ENCODE results near the gene MAP4K5. TPM values are rescaled to one million over a fixed set of nuclear protein-coding genes. Genes with fewer than 3 reads are reported as not detected.

Gene MAP4K5
- total and polyA plus RNA-seq, 2 of the 4 experiments (the other 2 are of a cell fraction): 33.1 to 46.1 TPM

GRCh38 chr14:50477760-50478159 lies 54.6 kb downstream of the MAP4K5 start:
- dilution Hi-C loops (cut with HindIII; ENCODE audit: low sequenced_read_pairs, unreplicated experiment) (no loop called here), in situ Hi-C loops (cut with MboI; ENCODE audit: low sequenced_read_pairs) (no loop called here), intact Hi-C loops (cut with micrococcal nuclease) (no loop called here)
- Histone ChIP-seq H3K4me2 (ENCODE audit: low read depth, low read length) (no peak overlapping the region), H3K4me1 (ENCODE audit: control insufficient read depth, insufficient read depth, low read length) (no peaks in the 10 kb centered on the region), H3K18ac (ENCODE audit: low read depth, low read length) (no peak overlapping the region), H2AK5ac (ENCODE audit: low read depth, low read length) (no peak overlapping the region), H2BK20ac (ENCODE audit: low read depth, low read length) (no peak overlapping the region), H4K8ac (ENCODE audit: low read depth in 2 of 2, low read length in 2 of 2) (no peak overlapping the region), H2BK5ac (ENCODE audit: low read depth, low read length, poor library complexity, severe bottlenecking) (no peak overlapping the region), H4K5ac (ENCODE audit: low read depth, low read length) (no peak overlapping the region), H3K23ac (ENCODE audit: low read depth, low read length) (no peak overlapping the region), H4K91ac (ENCODE audit: insufficient read depth, low read depth, low read length) (no peak overlapping the region), H2BK120ac (ENCODE audit: low read depth, low read length) (no peak overlapping the region), H3K9me3 (ENCODE audit: control insufficient read depth, insufficient read depth, low read length) (peaks cover 10% of the 10 kb centered on the region), H3K4ac (ENCODE audit: low read depth, low read length) (no peak overlapping the region), H3K56ac (ENCODE audit: extremely low read depth, insufficient read depth, low read length) (no peak overlapping the region), H3K27ac (ENCODE audit: insufficient read depth, low read length) (no peak overlapping the region), H2AFZ (replicated peaks; ENCODE audit: low read length, poor library complexity) (no peak overlapping the region), H3K14ac (replicated peaks; ENCODE audit: low read depth, low read length) (no peak overlapping the region), H2BK15ac (ENCODE audit: low read depth, low read length) (no peak overlapping the region), H4K20me1 (ENCODE audit: insufficient read depth, low read length) (no peaks in the 10 kb centered on the region; the same call in 1 of the 2 replicates), H3K9me1 (ENCODE audit: insufficient read depth, low read length) (no peaks in the 10 kb centered on the region), H3K9ac (ENCODE audit: low read depth, low read length) (no peak overlapping the region), H2AK9ac (replicated peaks; ENCODE audit: low read depth, low read length, poor library complexity) (no peak overlapping the region), H3K27me3 (ENCODE audit: control insufficient read depth, insufficient read depth, low read length) (no peaks in the 10 kb centered on the region), H3K4me3 (ENCODE audit: insufficient read depth, low read depth, low read length) (no peak overlapping the region), H3K36me3 (ENCODE audit: control insufficient read depth, insufficient read depth, low read length) (peaks cover 31% of the 10 kb centered on the region), H3K79me1 (ENCODE audit: low read depth in 1 of 2, low read length in 2 of 2) (peaks cover 10 to 24% of the 10 kb centered on the region in 2 experiments; a peak in 3 of 4 replicates)
- CTCF ChIA-PET: no interaction called here
- DNase-seq (no peak), ATAC-seq (ENCODE audit: low read depth) (no peak)
- no TSS peak for BruUV-seq (replicated peaks)
- TF ChIP-seq MAFK (IDR thresholded peaks at IDR 0.05; ENCODE audit: low read depth, low read length) (0 out of 2 replicates have a peak, but pooled peaks have one; percentile 19), CTCF (conservative IDR thresholded peaks at IDR 0.05; ENCODE audit: low read depth, low read length) (no peak)
- no CpG with 5 or more reads among the region's 2 CpGs for WGBS, 2 experiments (ENCODE audit: extremely low coverage in 2 of 2, insufficient read length in 1 of 2)
- POLR2A ChIA-PET (ENCODE audit: unreplicated experiment): no interaction called here

All from IMR-90 (cell line).